Caco-2 (cell line): Measurements from ENCODE around the gene SLC7A9. TPM values are rescaled to one million over a fixed set of nuclear protein-coding genes. Genes with fewer than 3 reads are reported as not detected.

Experiments
- BruUV-seq: library from RNA; stranded (reverse); fragments of 400-500 nt; replicated peaks from 2 replicates; lab custom pipeline; 2021; lab: Mats Ljungman, UMichigan
- CTCF ChIA-PET: fragments of 300-600 bp; sonication (Branson Sonifier 250); formaldehyde crosslinking; loops from one replicate; lab custom pipeline; 2022; ENCODE audit warnings: antibody characterized with exemption; lab: Charles Lee
- POLR2A ChIA-PET: fragments of 300-600 bp; sonication (Branson Sonifier 250); formaldehyde crosslinking; loops from one replicate; lab custom pipeline; 2022; ENCODE audit warnings: antibody characterized with exemption; lab: Charles Lee
- DNase-seq, 2 experiments: peaks; one replicate each; pipeline versions ENCODE4 v3.0.0 to v3.0.0-alpha.2; 2020 to 2022
- H3K27me3 ChIP-seq: replicated peaks from 2 replicates; pipeline ENCODE4 v1.6.0; 2011; ENCODE audit warnings: low read length; ENCODE audit not compliant: control insufficient read depth, insufficient read depth
- H3K36me3 ChIP-seq: 2 replicates; pipeline ENCODE4 v1.5.1; 2011; ENCODE audit warnings: low read length; ENCODE audit not compliant: control insufficient read depth, insufficient read depth
- H3K4me1 ChIP-seq: fragments of 250-450 bp; sonication (Bioruptor Pico); 2 replicates; pipeline ENCODE4 v1.5.1; 2020; ENCODE audit warnings: mild to moderate bottlenecking
- H3K4me3 ChIP-seq: 2 replicates; pipeline ENCODE4 v1.5.1; 2011; ENCODE audit warnings: low read depth, mild to moderate bottlenecking, control low read depth, low read length
- H3K9me3 ChIP-seq: fragments of 250-450 bp; sonication (Bioruptor Pico); 2 replicates; pipeline ENCODE4 v1.5.1; 2020; ENCODE audit warnings: mild to moderate bottlenecking, moderate library complexity
- H3K27ac Mint-ChIP-seq: one replicate; pipeline ENCODE4 v1.8.0; 2022; ENCODE audit warnings: mixed read lengths; ENCODE audit not compliant: unreplicated experiment
- H3K27me3 Mint-ChIP-seq: one replicate; pipeline ENCODE4 v1.8.0; 2022; ENCODE audit warnings: mixed read lengths; ENCODE audit not compliant: insufficient read depth, unreplicated experiment
- H3K36me3 Mint-ChIP-seq: one replicate; pipeline ENCODE4 v1.8.0; 2022; ENCODE audit warnings: mild to moderate bottlenecking, mixed read lengths; ENCODE audit not compliant: insufficient read depth, unreplicated experiment
- H3K4me1 Mint-ChIP-seq: one replicate; pipeline ENCODE4 v1.8.0; 2022; ENCODE audit warnings: low read depth, mixed read lengths; ENCODE audit not compliant: unreplicated experiment
- H3K4me3 Mint-ChIP-seq: one replicate; pipeline ENCODE4 v1.8.0; 2022; ENCODE audit warnings: mild to moderate bottlenecking, moderate library complexity, mixed read lengths; ENCODE audit not compliant: unreplicated experiment
- H3K9me3 Mint-ChIP-seq: one replicate; pipeline ENCODE4 v1.8.0; 2022; ENCODE audit warnings: mixed read lengths; ENCODE audit not compliant: unreplicated experiment
- CTCF ChIP-seq, 2 experiments: fragments of 200-600 bp in 1 of 2; IDR thresholded peaks; 1 replicate in 1 of 2; 2 replicates in 1 of 2; pipeline versions ENCODE4 v1.5.1 to v1.8.0; 2011 to 2022; ENCODE audit warnings: antibody characterized with exemption in 1 of 2, control low read depth in 1 of 2, inconsistent platforms in 1 of 2, low read depth in 1 of 2, low read length in 1 of 2, mild to moderate bottlenecking in 1 of 2, moderate library complexity in 1 of 2; ENCODE audit not compliant: insufficient read depth in 1 of 2, severe bottlenecking in 1 of 2, unreplicated experiment in 1 of 2
- intact Hi-C: fragments of 100-400 bp; cut with micrococcal nuclease; formaldehyde crosslinking; loops from one replicate; pipeline ENCODE4 v1.10.0; 2022; ENCODE audit not compliant: unreplicated experiment
- total RNA-seq: library from RNA; stranded (reverse); gene quantifications from 2 replicates; pipeline ENCODE4 v1.2.3, GENCODE V29; 2022

Gene SLC7A9
- total RNA-seq, 1 experiment from 2014 or later: 3.6 TPM

DNA sequence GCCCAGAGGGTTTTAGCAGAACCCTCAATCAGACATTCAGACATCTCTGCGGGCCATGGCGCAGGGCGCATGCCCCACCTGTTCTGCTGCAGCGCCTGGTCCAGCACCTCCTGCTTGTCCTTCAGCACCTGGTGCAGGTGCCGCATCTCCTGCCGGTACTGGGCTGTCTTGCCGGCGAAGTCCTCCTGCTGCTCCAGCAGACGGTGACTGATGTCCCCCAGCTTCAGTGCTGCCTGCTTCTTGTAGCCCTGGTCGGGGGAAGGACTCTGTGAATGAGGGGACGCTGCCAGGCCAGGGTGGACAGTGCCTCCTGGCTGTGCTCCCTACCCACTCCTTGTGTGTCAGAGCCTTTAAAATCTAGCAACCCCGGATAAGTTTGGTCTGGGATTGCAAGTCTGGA is 12.2 kb upstream of the SLC7A9 start:
- Histone ChIP-seq H3K27me3 (no peaks in the 10 kb centered on the region), H3K36me3 (no peaks in the 10 kb centered on the region), H3K4me3 (no peak overlapping the region), H3K9me3 (no peaks in the 10 kb centered on the region), H3K4me1 (no peaks in the 10 kb centered on the region)
- Mint-ChIP-seq H3K36me3 (no peaks in the 10 kb centered on the region), H3K4me3 (no peak overlapping the region), H3K27ac (no peak overlapping the region), H3K9me3 (no peaks in the 10 kb centered on the region), H3K4me1 (peaks cover 6% of the 10 kb centered on the region), H3K27me3 (no peaks in the 10 kb centered on the region)
- intact Hi-C loops: no loop called here
- POLR2A ChIA-PET: no interaction called here
- BruUV-seq: no TSS peak
- no peak for TF ChIP-seq CTCF (IDR thresholded peaks at IDR 0.05; ENCODE audit: insufficient read depth in 1 of 2, low read depth in 1 of 2, low read length in 1 of 2, severe bottlenecking in 1 of 2, unreplicated experiment in 1 of 2)
- CTCF ChIA-PET: no interaction called here
- no peak for DNase-seq

- Mint-ChIP-seq H3K27me3 (no peaks in the 10 kb centered on the region), H3K9me3 (no peaks in the 10 kb centered on the region), H3K27ac (no peak overlapping the region), H3K4me1 (peaks cover 11% of the 10 kb centered on the region), H3K4me3 (no peak overlapping the region), H3K36me3 (no peaks in the 10 kb centered on the region)
- POLR2A ChIA-PET: no interaction called here
- no TSS peak for BruUV-seq
- H3K36me3 ChIP-seq: no peaks in the 10 kb centered on the region
- H3K4me1 ChIP-seq: no peaks in the 10 kb centered on the region; the same call in 1 of the 2 replicates
- CTCF ChIA-PET: no interaction called here
- no peaks in the 10 kb centered on the region for H3K27me3 ChIP-seq
- TF ChIP-seq CTCF (IDR thresholded peaks at IDR 0.05; ENCODE audit: insufficient read depth in 1 of 2, low read depth in 1 of 2, low read length in 1 of 2, severe bottlenecking in 1 of 2, unreplicated experiment in 1 of 2): no peak
- no peaks in the 10 kb centered on the region for H3K9me3 ChIP-seq
- intact Hi-C loops: no loop called here
- DNase-seq: no peak
- no peak overlapping the region for H3K4me3 ChIP-seq
Observed at GRCh38 chr19:32880622-32881021, 11.1 kb upstream of the SLC7A9 start.

DNA sequence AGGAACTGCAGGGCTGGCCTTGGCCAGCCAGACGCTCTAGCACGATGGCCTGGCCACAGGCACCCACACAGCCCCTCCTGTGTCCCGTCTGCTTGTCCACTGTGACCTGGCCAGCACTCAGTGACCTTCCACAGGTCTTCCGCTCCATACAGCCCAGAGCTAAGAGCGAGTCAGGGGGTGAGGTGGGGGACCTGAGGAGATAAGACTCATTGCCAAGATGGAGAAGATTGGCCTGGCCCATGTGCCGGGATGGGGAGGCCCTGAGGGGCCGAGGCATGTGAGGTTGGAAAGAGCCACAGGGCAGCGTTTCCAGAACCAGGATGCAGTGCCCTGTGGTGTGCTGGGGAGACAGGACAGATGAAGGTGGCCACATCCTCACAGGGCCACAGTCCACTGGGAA is 10.2 kb upstream of the SLC7A9 start:
- peaks cover 11% of the 10 kb centered on the region for H3K4me1 Mint-ChIP-seq
- no TSS peak for BruUV-seq
- POLR2A ChIA-PET: no interaction called here

More for the DNA sequence above, 10.2 kb upstream of the SLC7A9 start:
- no peaks in the 10 kb centered on the region; the same call in 1 of the 2 replicates for H3K4me1 ChIP-seq
- H3K9me3 ChIP-seq: no peaks in the 10 kb centered on the region
- peak overlapping the region; percentile 24 for H3K27ac Mint-ChIP-seq
- no peaks in the 10 kb centered on the region for H3K36me3 Mint-ChIP-seq
- no peak overlapping the region for H3K4me3 Mint-ChIP-seq
- no peaks in the 10 kb centered on the region for H3K36me3 ChIP-seq
- no peak for TF ChIP-seq CTCF (IDR thresholded peaks at IDR 0.05; ENCODE audit: insufficient read depth in 1 of 2, low read depth in 1 of 2, low read length in 1 of 2, severe bottlenecking in 1 of 2, unreplicated experiment in 1 of 2)
- H3K4me3 ChIP-seq: no peak overlapping the region
- CTCF ChIA-PET: no interaction called here
- intact Hi-C loops: no loop called here
- H3K27me3 ChIP-seq: no peaks in the 10 kb centered on the region
- H3K27me3 Mint-ChIP-seq: no peaks in the 10 kb centered on the region
- H3K9me3 Mint-ChIP-seq: no peaks in the 10 kb centered on the region
- no peak for DNase-seq
